Ectodermal cell (in vitro differentiated cells): ENCODE results near the gene STAB2.

Experiments used
- H3K27ac ChIP-seq: 2 replicates; pipeline ENCODE4 v1.7.0; 2013; ENCODE audit warnings: mild to moderate bottlenecking, low read depth, low read length; ENCODE audit not compliant: insufficient read depth, poor library complexity, severe bottlenecking
- H3K27me3 ChIP-seq: 2 replicates; pipeline ENCODE4 v1.7.0; 2013; ENCODE audit warnings: mild to moderate bottlenecking, low read length; ENCODE audit not compliant: insufficient read depth, control insufficient read depth, poor library complexity, severe bottlenecking
- H3K36me3 ChIP-seq: one replicate; pipeline ENCODE4 v1.7.0; 2013; ENCODE audit warnings: low read length; ENCODE audit not compliant: control insufficient read depth, insufficient read depth
- H3K4me1 ChIP-seq: one replicate; pipeline ENCODE4 v1.7.0; 2013; ENCODE audit warnings: low read length; ENCODE audit not compliant: control insufficient read depth, insufficient read depth
- H3K4me3 ChIP-seq: 2 replicates; pipeline ENCODE4 v1.7.0; 2013; ENCODE audit warnings: low read depth, low read length, control low read depth; ENCODE audit not compliant: insufficient read depth
- H3K9me3 ChIP-seq: 2 replicates; pipeline ENCODE4 v1.7.0; 2013; ENCODE audit warnings: mild to moderate bottlenecking, low read length, moderate library complexity; ENCODE audit not compliant: control insufficient read depth
- WGBS, 2 experiments: methylation state at CpG; one replicate each; pipeline ENCODE4 v1.1.7; 2013; ENCODE audit warnings: missing lambda C conversion rate in 2 of 2; 5-methylcytosine and 5-hydroxymethylcytosine counted together

Gene STAB2

DNA sequence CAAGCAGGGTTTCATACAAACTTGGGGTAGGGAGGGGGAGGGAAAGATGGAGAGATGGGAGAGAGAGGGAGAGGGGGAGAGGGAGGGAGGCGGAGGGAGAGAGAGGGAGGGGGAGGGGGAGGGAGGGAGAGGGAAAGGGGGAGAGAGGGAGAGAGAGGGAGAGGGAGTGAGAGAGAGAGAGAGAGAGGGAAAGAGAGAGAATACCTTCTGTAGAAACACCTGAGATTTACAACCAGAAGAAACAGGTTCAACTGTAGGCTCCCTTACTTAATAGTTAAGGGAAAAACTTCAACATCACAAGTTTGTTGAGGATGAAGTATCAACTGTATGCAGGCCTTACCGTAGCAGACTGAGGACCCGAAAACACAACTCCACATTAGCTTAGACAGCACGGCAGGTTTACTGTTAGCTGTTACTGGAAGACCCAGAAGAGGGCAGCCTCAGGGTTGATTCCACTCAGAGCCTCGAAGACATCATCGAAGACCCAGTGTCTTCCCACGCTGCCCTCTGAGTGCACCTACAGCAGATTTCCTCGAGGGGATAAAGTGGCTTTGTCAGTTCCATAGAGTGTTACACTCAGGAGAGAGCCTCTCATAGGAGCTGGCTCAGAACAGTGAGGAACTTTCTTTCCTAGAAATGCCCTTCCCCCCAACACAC, 181.5 kb downstream of the STAB2 start:
- H3K27ac ChIP-seq: no peak overlapping the region
- peaks cover 10% of the 10 kb centered on the region for H3K4me1 ChIP-seq
- 76 to 84% methylated on average over 7 of the region's 8 CpGs for WGBS, 2 experiments
- H3K36me3 ChIP-seq: no peaks in the 10 kb centered on the region
- H3K4me3 ChIP-seq: no peak overlapping the region
- no peaks in the 10 kb centered on the region for H3K9me3 ChIP-seq
- no peaks in the 10 kb centered on the region for H3K27me3 ChIP-seq

DNA sequence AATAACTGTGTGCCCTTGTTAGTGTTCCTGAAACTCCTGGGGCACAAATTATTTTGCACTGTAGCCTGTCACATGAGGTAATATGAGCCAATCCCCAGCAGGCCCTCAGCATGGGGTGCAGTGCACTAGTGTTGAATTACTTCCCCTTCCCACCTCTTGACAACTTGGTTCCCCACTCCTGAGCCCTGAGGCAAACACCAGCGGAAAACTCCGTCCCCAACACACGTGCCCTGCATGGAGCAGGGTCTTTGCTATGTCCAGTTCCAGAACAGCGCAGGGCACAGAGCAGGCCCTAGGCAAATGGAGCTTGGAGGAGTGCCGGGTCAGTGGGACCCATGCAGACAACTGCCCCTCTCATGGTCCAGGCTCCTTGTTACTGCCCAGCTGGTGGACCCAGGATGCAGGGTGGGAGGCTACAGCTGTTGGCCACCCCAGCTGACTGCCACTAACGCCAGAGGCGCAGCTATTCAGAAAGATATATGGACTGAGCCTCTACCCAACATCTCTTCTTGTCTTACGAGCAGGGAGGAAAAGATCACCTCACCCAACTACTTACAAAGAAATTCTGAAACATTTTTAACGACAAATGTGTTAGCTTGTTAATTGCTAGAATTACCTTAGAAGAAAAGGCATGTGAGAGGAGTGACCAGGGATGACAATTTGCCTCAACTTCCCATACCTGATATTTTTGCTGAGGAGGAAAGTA, 182.3 kb downstream of the STAB2 start:
- WGBS, 2 experiments: 81% methylated on average over 9 of the region's 9 CpGs

DNA sequence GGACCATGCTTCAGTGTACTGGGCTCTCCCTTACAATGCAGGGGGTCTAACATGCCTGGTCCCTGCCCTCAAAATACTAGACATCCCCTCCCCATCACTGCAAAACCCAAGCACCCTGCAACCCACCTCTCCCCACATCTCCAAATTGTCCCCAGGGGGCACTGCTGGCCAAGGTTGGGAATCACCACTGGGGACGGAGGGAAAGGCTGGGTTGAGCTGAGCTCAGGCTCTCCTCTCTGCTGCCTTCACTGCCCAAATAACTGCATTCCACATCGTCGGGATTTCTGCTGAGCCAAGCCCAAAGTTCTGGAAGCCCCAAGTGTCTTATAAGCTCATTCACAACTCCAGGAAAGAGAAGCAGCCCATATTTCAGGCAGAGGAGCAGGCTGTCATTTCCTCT, 184.4 kb downstream of the STAB2 start:
- Histone ChIP-seq H3K27ac (no peak overlapping the region), H3K4me3 (no peak overlapping the region), H3K4me1 (peaks cover 10% of the 10 kb centered on the region), H3K36me3 (no peaks in the 10 kb centered on the region), H3K9me3 (no peaks in the 10 kb centered on the region), H3K27me3 (no peaks in the 10 kb centered on the region)
- 49 to 55% methylated on average over 3 of the region's 3 CpGs for WGBS, 2 experiments

More for the DNA sequence above, 182.3 kb downstream of the STAB2 start:
- peaks cover 10% of the 10 kb centered on the region for H3K4me1 ChIP-seq
- H3K27ac ChIP-seq: no peak overlapping the region
- no peak overlapping the region for H3K4me3 ChIP-seq
- no peaks in the 10 kb centered on the region for H3K9me3 ChIP-seq
- no peaks in the 10 kb centered on the region for H3K36me3 ChIP-seq
- H3K27me3 ChIP-seq: no peaks in the 10 kb centered on the region

DNA sequence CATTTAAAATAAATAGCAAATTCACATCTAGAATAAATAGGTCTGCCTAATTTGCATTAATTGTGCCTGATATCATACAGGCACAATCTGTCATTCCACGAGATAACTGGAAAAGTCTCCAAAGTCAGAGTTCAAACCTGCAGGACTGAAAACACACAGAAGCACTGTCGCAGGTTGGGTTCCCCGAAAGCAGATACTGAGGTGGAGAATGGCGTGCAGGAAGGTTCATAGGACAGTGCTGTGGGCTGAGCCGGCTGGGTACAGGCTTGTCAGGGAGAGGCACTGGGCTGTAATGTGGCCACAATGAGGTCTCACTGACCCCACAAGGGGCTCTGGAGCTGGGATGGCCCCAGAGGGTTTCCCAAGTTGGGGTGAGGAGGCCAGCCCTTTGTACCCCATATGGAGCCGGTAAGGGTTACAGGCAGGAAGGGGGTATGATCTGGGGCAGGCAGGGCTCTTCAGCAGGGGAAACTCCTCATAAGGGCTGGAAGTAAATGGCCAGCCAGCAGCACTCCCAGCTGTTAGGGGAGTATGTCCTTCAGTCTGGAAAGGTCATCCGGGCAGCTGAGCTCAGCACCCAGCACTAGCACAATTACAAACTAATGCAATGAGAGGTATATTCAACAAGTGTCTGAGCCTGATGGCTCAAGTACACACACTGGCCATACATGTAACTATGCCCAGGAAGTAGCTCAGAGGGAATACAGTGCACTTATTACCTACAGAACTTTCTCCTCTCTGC, 185.5 kb downstream of the STAB2 start:
- Histone ChIP-seq H3K4me1 (peaks cover 10% of the 10 kb centered on the region), H3K4me3 (no peak overlapping the region), H3K27me3 (no peaks in the 10 kb centered on the region), H3K9me3 (no peaks in the 10 kb centered on the region), H3K27ac (no peak overlapping the region), H3K36me3 (no peaks in the 10 kb centered on the region)
- 93 to 96% methylated on average over 7 of the region's 7 CpGs for WGBS, 2 experiments

DNA sequence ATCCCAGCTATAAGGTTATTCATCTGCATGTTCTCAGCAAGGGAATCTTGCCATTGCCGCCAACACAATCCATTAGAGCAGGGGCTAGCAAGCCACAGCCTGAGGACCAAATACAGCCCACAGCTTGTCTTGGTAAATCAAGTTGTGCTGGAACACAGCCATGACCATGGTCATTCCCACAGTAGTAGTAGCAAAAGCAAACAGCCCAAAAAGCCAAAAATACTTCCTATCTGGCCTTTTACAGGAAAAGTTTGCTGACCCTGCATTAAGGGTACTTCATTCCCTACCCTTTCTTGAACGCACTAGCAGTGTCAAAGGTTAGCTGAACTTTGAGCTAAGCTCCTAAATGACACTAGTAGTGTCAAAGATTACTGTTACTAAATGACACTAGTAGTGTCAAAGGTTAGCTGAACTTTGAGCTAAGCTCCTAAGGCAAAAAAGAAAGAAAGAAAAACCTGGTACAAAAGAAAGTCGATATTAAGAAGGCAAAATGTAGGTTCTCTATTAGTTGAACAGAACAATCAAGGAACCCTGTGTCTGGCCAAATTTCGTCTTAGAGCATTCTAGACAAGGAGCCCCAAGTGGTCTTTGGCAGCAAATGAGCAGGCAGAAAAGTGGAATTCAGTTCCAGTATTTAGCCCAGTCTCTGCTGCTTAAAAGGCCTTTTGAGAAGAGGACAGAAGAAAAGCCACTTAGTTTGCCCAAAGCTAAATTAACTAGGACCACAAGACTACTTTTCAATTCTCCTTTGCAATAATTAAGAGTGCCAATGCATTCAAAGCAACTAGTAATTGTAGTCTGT, 186.2 kb downstream of the STAB2 start:
- WGBS, 2 experiments: 80 to 87% methylated on average over 4 of the region's 4 CpGs
- Histone ChIP-seq H3K27me3 (no peaks in the 10 kb centered on the region), H3K9me3 (no peaks in the 10 kb centered on the region), H3K27ac (no peak overlapping the region), H3K4me1 (peaks cover 10% of the 10 kb centered on the region), H3K4me3 (no peak overlapping the region), H3K36me3 (no peaks in the 10 kb centered on the region)

DNA sequence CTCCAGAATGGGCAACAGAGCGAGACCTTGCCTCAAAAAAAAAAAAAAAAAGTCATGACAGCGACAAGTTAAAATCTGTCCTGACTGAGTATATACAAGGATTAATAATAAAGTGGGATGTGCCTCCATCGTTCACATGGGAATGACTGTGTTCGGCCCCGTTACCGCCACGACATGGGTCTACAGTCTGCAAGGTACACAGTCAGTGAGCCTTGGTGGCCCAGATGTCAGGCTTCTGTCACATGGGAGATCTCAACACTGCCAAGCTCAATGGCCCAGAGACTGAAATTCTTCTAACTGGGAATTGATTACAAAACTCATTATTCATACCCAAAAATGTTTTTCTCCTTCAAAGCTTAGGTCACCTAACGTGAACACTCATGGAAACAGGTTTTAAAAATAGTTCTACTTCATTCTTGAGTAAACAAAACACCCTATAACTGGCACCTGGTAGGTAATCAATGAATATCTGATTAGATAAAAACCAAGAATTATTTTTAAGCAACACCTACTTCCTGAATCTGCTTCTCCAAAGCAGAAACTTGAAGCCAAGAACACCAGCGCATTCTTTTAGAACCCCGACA, 188.0 kb downstream of the STAB2 start:
- H3K4me3 ChIP-seq: no peak overlapping the region
- H3K36me3 ChIP-seq: no peaks in the 10 kb centered on the region
- H3K4me1 ChIP-seq: no peaks in the 10 kb centered on the region
- H3K27ac ChIP-seq: no peak overlapping the region
- H3K27me3 ChIP-seq: no peaks in the 10 kb centered on the region
- 96% methylated on average over 10 of the region's 10 CpGs for WGBS, 2 experiments
- H3K9me3 ChIP-seq: no peaks in the 10 kb centered on the region

DNA sequence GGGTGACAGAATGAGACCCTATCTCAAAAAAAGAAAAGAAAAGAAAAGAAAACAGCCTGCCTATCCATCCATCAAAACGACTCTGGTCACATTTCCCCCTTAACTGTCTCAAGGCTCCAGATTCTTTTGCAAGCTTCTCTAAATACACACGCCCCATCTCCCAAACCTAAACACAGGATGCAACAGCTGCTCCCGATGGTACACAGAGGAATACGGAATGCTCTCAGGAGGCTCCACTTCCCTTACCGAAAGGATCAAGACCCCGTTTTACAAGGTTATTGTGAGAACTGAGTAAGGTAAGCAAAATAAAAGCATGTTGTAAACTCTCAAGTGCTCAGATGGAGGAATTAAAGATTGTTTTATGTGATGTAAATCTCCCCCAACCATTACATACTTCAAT, 191.7 kb downstream of the STAB2 start:
- H3K4me1 ChIP-seq: no peaks in the 10 kb centered on the region
- no peaks in the 10 kb centered on the region for H3K9me3 ChIP-seq
- H3K27me3 ChIP-seq: no peaks in the 10 kb centered on the region
- WGBS, 2 experiments: 91 to 95% methylated on average over 6 of the region's 6 CpGs
- H3K36me3 ChIP-seq: no peaks in the 10 kb centered on the region
- no peak overlapping the region for H3K4me3 ChIP-seq
- H3K27ac ChIP-seq: no peak overlapping the region

DNA sequence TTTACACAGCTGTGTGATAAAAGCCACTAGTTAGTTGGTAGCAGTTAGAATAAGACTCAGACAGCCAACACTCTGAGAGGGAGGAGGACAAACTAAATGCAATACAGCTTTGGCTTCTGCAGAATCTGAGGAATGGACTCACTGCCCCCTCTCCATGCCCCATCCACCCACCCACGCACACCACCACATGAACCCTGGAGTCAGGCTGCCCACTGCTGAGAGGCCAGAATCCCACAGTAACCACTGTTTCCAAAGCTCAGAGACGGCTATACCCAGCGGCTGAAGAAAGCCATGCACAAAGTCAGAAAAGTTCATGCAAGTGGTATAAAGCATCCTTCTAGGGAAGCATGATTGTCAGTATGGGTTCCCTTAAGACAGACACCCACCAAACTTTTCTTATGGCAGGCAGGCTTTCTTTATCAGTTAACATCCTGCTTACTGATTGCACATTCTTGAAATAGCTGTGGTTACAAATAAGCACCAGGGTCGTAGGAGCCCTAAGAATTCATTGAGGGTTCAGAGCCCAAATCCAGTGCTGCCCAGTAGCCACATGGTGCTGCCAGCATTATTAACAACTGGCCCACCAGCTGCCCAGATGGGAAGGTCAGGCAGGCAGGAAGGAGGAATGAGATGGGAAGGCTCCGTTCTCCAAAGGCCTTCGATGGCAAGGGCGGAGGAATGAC, 192.5 kb downstream of the STAB2 start:
- H3K4me3 ChIP-seq: no peak overlapping the region
- no peaks in the 10 kb centered on the region for H3K27me3 ChIP-seq
- 91 to 92% methylated on average over 7 of the region's 7 CpGs for WGBS, 2 experiments
- no peaks in the 10 kb centered on the region for H3K4me1 ChIP-seq
- no peaks in the 10 kb centered on the region for H3K36me3 ChIP-seq
- no peaks in the 10 kb centered on the region for H3K9me3 ChIP-seq
- no peak overlapping the region for H3K27ac ChIP-seq

DNA sequence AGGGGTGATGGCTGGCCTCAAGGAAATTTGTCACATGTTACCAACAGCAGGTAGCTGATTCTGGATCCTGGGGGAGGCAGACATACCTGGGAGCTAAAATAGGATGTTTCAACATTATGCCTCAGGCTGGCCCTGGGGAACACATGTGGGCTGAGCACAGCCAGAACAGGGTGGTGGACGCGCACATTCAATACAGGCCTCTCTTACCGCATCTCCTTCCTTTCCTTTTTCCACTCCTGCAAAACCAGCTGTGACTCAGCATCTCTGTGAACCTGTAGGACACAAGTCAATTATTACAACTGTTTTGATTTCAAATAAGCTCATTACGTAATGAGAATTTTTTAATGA, 193.0 kb downstream of the STAB2 start:
- H3K27ac ChIP-seq: no peak overlapping the region
- 96 to 97% methylated on average over 3 to 4 of the region's 4 CpGs for WGBS, 2 experiments

More for the DNA sequence above, 193.0 kb downstream of the STAB2 start:
- Histone ChIP-seq H3K9me3 (no peaks in the 10 kb centered on the region), H3K4me1 (no peaks in the 10 kb centered on the region), H3K27me3 (no peaks in the 10 kb centered on the region), H3K4me3 (no peak overlapping the region), H3K36me3 (no peaks in the 10 kb centered on the region)
